ENCODE results near the gene ENPP7.

Gene ENPP7

GRCh38 chr17:79777894-79778503, 47.3 kb downstream of the ENPP7 start, which contains the start of gene CBX2:
Gene CBX2, plus strand, starts transcription at chr17:79778148. Its CDS starts 88 bp downstream, at chr17:79778236.
- TF ChIP-seq CTBP1 (IDR thresholded peaks at IDR 0.05; ENCODE audit: borderline replicate concordance) (no peak), SUZ12 (IDR thresholded peaks at IDR 0.05) (no peak), FOXM1 (IDR thresholded peaks at IDR 0.05; ENCODE audit: borderline replicate concordance) (no peak), HDGF (IDR thresholded peaks at IDR 0.05; ENCODE audit: borderline replicate concordance) (no peak), L3MBTL2 (conservative IDR thresholded peaks at IDR 0.05) (no peak), NFRKB (IDR thresholded peaks at IDR 0.05) (no peak), SP1 (IDR thresholded peaks at IDR 0.05) (no peak), ARNT (IDR thresholded peaks at IDR 0.05) (no peak), ZNF384 (IDR thresholded peaks at IDR 0.05) (no peak)
- TF ChIP-seq, protein P1, sequence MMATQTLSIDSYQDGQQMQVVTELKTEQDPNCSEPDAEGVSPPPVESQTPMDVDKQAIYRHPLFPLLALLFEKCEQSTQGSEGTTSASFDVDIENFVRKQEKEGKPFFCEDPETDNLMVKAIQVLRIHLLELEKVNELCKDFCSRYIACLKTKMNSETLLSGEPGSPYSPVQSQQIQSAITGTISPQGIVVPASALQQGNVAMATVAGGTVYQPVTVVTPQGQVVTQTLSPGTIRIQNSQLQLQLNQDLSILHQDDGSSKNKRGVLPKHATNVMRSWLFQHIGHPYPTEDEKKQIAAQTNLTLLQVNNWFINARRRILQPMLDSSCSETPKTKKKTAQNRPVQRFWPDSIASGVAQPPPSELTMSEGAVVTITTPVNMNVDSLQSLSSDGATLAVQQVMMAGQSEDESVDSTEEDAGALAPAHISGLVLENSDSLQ (IDR thresholded peaks at IDR 0.05): no peak
- POLR2A ChIA-PET: interaction anchor here (0.9 to 3.0 kb wide), 15 partner anchors 8 to 216 kb away, joined by 3 to 13 read pairs (median 4); partner anchors contain the start of genes CBX4 and CBX8
- CTCF ChIA-PET: interaction anchor here (1.0 to 2.3 kb wide), 4 partner anchors 9 to 36 kb away, joined by 4 to 8 read pairs (median 4); no protein-coding TSS in a partner anchor
- peak; percentile 97 for DNase-seq (ENCODE audit: extremely low spot score)

- CTCF ChIA-PET: interaction anchor here (0.7 to 2.3 kb wide), 6 partner anchors 9 to 37 kb away, joined by 3 to 8 read pairs (median 4); partner anchors contain the start of gene CBX8
- TF ChIP-seq LEF1 (IDR thresholded peaks at IDR 0.05; ENCODE audit: borderline replicate concordance) (no peak), L3MBTL2 (conservative IDR thresholded peaks at IDR 0.05) (peak; percentile 31; the same call in 1 of the 2 replicates), TARDBP (IDR thresholded peaks at IDR 0.05) (no peak), FOXM1 (IDR thresholded peaks at IDR 0.05; ENCODE audit: borderline replicate concordance) (0 out of 2 replicates have a peak, but pooled peaks have one; percentile 30), ZNF384 (IDR thresholded peaks at IDR 0.05) (peak; percentile 95)
- peak; percentile 49 for DNase-seq (ENCODE audit: extremely low spot score)
- POLR2A ChIA-PET: interaction anchor here (0.6 to 3.0 kb wide), 16 partner anchors 9 to 388 kb away, joined by 3 to 13 read pairs (median 4); partner anchors contain the start of genes CBX4 and CBX8
Measured at GRCh38 chr17:79778504-79779083, 47.9 kb downstream of the ENPP7 start.

GRCh38 chr17:79779084-79779529, 48.4 kb downstream of the ENPP7 start:
- peak; percentile 33 for DNase-seq (ENCODE audit: extremely low spot score)
- POLR2A ChIA-PET: interaction anchor here (0.6 to 3.0 kb wide), 16 partner anchors 8 to 387 kb away, joined by 3 to 13 read pairs (median 4); partner anchors contain the start of genes CBX4 and CBX8
- CTCF ChIA-PET: interaction anchor here (0.7 to 2.3 kb wide), 6 partner anchors 8 to 37 kb away, joined by 3 to 8 read pairs (median 4); partner anchors contain the start of gene CBX8
- no peak for TF ChIP-seq TARDBP (IDR thresholded peaks at IDR 0.05)
- TF ChIP-seq HDGF (IDR thresholded peaks at IDR 0.05; ENCODE audit: borderline replicate concordance): no peak
- no peak for TF ChIP-seq BHLHE40 (IDR thresholded peaks at IDR 0.05; ENCODE audit: borderline replicate concordance)
- no peak for TF ChIP-seq LEF1 (IDR thresholded peaks at IDR 0.05; ENCODE audit: borderline replicate concordance)
- TF ChIP-seq, protein P1 (IDR thresholded peaks at IDR 0.05): no peak

DNA sequence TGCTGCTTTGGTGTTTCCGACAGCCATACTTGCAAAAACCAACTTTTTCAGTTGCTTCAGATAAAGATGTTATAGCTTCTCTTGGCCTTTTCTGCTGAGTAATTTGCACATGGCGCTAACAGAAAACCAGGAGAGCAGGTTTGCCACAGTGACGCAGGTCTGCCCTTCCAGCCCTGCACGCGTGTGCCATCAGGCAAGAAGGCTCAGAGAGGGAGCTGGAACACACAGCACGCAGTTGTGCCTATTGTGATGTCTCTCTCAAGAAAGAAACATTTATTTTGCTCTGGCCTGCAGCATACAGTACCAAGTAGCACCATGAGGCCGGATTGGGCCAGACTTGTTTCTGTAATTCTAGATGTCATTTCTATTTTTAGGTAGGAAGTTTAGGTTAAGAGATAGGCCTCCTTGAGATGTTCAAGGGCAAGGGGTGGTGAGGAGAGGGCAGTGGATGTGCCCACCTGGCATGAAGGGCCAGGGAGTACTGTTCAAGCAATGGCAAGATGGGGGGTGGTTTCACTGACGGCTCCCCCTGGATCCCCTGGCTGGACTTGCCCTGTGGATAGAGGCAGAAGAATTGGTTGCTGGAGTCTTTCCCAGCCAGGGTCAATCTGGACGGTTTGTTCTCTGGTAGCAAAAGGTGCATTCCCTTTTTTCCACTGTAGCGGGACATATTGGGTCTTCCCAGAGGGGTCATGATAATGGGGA, 49.1 kb downstream of the ENPP7 start:
- ChIA-PET POLR2A (interaction anchor here (1.8 to 2.1 kb wide), 4 partner anchors 15 to 214 kb away, joined by 5 to 10 read pairs (median 8); partner anchors contain the start of gene CBX8), CTCF (interaction anchor here (0.8 to 2.3 kb wide), 4 partner anchors 10 to 55 kb away, joined by 3 to 8 read pairs (median 4); no protein-coding TSS in a partner anchor)

GRCh38 chr17:79781012-79781650, 50.4 kb downstream of the ENPP7 start:
- TF ChIP-seq L3MBTL2 (conservative IDR thresholded peaks at IDR 0.05): no peak
- TF ChIP-seq BHLHE40 (IDR thresholded peaks at IDR 0.05; ENCODE audit: borderline replicate concordance): no peak
- no peak for TF ChIP-seq NFRKB (IDR thresholded peaks at IDR 0.05)
- TF ChIP-seq FOXM1 (IDR thresholded peaks at IDR 0.05; ENCODE audit: borderline replicate concordance): no peak
- TF ChIP-seq, protein P1 (IDR thresholded peaks at IDR 0.05): no peak
- TF ChIP-seq SUZ12 (IDR thresholded peaks at IDR 0.05): no peak
- TF ChIP-seq SP1 (IDR thresholded peaks at IDR 0.05): no peak
- no peak for TF ChIP-seq ELF4 (IDR thresholded peaks at IDR 0.05)
- TF ChIP-seq LEF1 (IDR thresholded peaks at IDR 0.05; ENCODE audit: borderline replicate concordance): no peak
- ChIA-PET POLR2A (interaction anchor here (0.8 to 2.0 kb wide), 3 partner anchors 16 to 39 kb away, joined by 3 to 5 read pairs (median 3); partner anchors contain the start of gene CBX8), CTCF (interaction anchor here (1.4 kb wide), 1 partner anchor 54 kb away, joined by 3 read pairs; no protein-coding TSS in a partner anchor)
- DNase-seq (ENCODE audit: extremely low spot score): no peak

More for the DNA sequence above, 49.1 kb downstream of the ENPP7 start:
- DNase-seq (ENCODE audit: extremely low spot score): no peak
- TF ChIP-seq, protein P1 (IDR thresholded peaks at IDR 0.05): no peak
- TF ChIP-seq FOXK2 (IDR thresholded peaks at IDR 0.05) (no peak), ZNF384 (IDR thresholded peaks at IDR 0.05) (no peak), NFRKB (IDR thresholded peaks at IDR 0.05) (no peak)
